Measurements from ENCODE around the gene ZDHHC14.

ZDHHC14 gene

DNA sequence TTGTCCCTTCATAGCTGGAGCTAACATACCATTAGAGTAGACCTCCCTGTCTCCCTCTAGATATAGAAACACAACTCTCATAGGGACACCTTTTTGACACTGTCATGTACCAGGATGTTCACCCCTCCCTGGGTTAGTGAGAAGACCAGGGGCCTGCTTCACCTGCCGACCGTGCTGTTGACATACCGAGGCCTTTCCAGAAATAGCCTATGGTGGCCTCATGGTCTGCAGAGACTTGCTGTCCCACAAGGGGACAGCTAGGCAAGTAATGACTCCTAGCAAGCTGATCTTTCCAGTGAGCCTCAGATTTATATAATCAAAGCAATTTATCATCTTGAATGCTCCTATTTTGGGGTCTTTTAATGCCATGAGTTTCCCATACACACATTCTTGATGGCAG is 15.0 kb downstream of the ZDHHC14 start:
- no peak overlapping the region for H3K9ac ChIP-seq (ENCODE audit: low read length)
- TF ChIP-seq EZH2phosphoT487 (conservative IDR thresholded peaks at IDR 0.05; ENCODE audit: low read length) = no peak
- TF ChIP-seq, protein P1, sequence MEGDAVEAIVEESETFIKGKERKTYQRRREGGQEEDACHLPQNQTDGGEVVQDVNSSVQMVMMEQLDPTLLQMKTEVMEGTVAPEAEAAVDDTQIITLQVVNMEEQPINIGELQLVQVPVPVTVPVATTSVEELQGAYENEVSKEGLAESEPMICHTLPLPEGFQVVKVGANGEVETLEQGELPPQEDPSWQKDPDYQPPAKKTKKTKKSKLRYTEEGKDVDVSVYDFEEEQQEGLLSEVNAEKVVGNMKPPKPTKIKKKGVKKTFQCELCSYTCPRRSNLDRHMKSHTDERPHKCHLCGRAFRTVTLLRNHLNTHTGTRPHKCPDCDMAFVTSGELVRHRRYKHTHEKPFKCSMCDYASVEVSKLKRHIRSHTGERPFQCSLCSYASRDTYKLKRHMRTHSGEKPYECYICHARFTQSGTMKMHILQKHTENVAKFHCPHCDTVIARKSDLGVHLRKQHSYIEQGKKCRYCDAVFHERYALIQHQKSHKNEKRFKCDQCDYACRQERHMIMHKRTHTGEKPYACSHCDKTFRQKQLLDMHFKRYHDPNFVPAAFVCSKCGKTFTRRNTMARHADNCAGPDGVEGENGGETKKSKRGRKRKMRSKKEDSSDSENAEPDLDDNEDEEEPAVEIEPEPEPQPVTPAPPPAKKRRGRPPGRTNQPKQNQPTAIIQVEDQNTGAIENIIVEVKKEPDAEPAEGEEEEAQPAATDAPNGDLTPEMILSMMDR (IDR thresholded peaks at IDR 0.05; ENCODE audit: insufficient read depth, low read length, poor library complexity, severe bottlenecking) = no peak
- no peaks in the 10 kb centered on the region for H3K36me3 ChIP-seq (ENCODE audit: low read length)
- H3K27me3 ChIP-seq (ENCODE audit: low read length) = no peaks in the 10 kb centered on the region
- H3K27ac ChIP-seq (ENCODE audit: low read depth, low read length) = no peak overlapping the region
- no peaks in the 10 kb centered on the region for H3K9me2 ChIP-seq (replicated peaks; ENCODE audit: insufficient read depth, low read length)
- no peak overlapping the region for H2AFZ ChIP-seq (ENCODE audit: low read depth, low read length, severe bottlenecking)
- H3K4me3 ChIP-seq (ENCODE audit: insufficient read depth, low read length, poor library complexity, severe bottlenecking) = no peak overlapping the region
- H3F3A ChIP-seq (ENCODE audit: insufficient read depth) = no peaks in the 10 kb centered on the region
- no peak overlapping the region for H3K4me2 ChIP-seq (ENCODE audit: low read depth, low read length, poor library complexity, severe bottlenecking)
- no peaks in the 10 kb centered on the region for H3K9me3 ChIP-seq (ENCODE audit: insufficient read depth, low read length)
- no peaks in the 10 kb centered on the region for H3K79me2 ChIP-seq (ENCODE audit: insufficient read depth, low read length)
- no peaks in the 10 kb centered on the region for H4K20me1 ChIP-seq (ENCODE audit: low read depth, low read length)

DNA sequence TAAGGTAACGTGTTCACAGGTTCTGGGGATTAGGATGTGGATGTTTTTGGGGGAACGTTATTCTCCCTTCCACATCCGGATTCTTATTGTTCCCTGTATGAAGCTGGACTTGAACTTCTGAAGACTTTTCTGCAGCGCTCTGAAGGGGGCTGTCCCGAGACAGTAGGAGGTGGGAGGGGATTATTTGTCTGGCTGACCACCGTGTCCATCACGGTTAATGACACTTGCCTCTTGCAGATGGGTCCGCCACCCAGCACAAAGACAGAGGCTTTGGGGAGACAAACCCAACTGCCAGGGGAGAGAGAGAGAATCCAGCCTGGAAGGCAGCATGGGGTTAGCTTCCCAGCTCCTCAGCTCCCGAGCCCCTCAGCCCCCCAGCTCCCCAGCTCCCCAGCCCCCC is 16.7 kb downstream of the ZDHHC14 start:
- Histone ChIP-seq H3K79me2 (ENCODE audit: insufficient read depth, low read length) (no peaks in the 10 kb centered on the region), H3F3A (ENCODE audit: insufficient read depth) (no peaks in the 10 kb centered on the region), H4K20me1 (ENCODE audit: low read depth, low read length) (no peaks in the 10 kb centered on the region; the same call in 1 of the 2 replicates), H3K4me2 (ENCODE audit: low read depth, low read length, poor library complexity, severe bottlenecking) (no peak overlapping the region), H3K36me3 (ENCODE audit: low read length) (no peaks in the 10 kb centered on the region), H2AFZ (ENCODE audit: low read depth, low read length, severe bottlenecking) (no peak overlapping the region), H3K4me3 (ENCODE audit: insufficient read depth, low read length, poor library complexity, severe bottlenecking) (no peak overlapping the region), H3K27ac (ENCODE audit: low read depth, low read length) (no peak overlapping the region), H3K9ac (ENCODE audit: low read length) (no peak overlapping the region), H3K9me3 (ENCODE audit: insufficient read depth, low read length) (peaks cover 12% of the 10 kb centered on the region; the same call in 1 of the 2 replicates), H3K9me2 (replicated peaks; ENCODE audit: insufficient read depth, low read length) (no peaks in the 10 kb centered on the region), H3K27me3 (ENCODE audit: low read length) (no peaks in the 10 kb centered on the region)
- TF ChIP-seq, protein P1 (IDR thresholded peaks at IDR 0.05; ENCODE audit: insufficient read depth, low read length, poor library complexity, severe bottlenecking) = no peak
- TF ChIP-seq EZH2phosphoT487 (conservative IDR thresholded peaks at IDR 0.05; ENCODE audit: low read length) = no peak

DNA sequence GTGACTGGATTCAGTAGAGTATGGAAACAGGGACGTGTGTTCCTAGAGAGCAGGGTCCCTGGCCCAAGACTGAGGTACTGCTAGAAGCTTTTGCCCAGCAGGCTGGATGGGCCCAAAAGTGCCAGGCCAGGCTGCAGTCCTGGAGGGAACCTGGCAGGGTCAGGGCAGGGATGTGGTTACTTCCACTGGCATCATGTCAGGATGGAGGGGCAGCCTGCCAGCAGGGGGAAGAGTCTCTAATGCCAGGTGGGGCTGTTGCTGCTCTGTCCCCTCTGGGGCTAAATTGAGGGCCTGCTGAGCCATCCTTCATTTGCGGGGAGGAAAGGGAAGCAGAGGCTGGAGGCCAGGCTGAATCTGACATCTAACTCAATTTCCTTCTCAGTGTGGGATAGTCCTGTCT is 17.2 kb downstream of the ZDHHC14 start:
- Histone ChIP-seq H2AFZ (ENCODE audit: low read depth, low read length, severe bottlenecking) (no peak overlapping the region), H3K9me3 (ENCODE audit: insufficient read depth, low read length) (peaks cover 12% of the 10 kb centered on the region; the same call in 1 of the 2 replicates), H3K36me3 (ENCODE audit: low read length) (no peaks in the 10 kb centered on the region), H4K20me1 (ENCODE audit: low read depth, low read length) (no peaks in the 10 kb centered on the region; the same call in 1 of the 2 replicates), H3K4me3 (ENCODE audit: insufficient read depth, low read length, poor library complexity, severe bottlenecking) (no peak overlapping the region), H3K27me3 (ENCODE audit: low read length) (no peaks in the 10 kb centered on the region), H3K4me2 (ENCODE audit: low read depth, low read length, poor library complexity, severe bottlenecking) (no peak overlapping the region), H3K9ac (ENCODE audit: low read length) (no peak overlapping the region), H3K27ac (ENCODE audit: low read depth, low read length) (no peak overlapping the region), H3K9me2 (replicated peaks; ENCODE audit: insufficient read depth, low read length) (no peaks in the 10 kb centered on the region), H3K79me2 (ENCODE audit: insufficient read depth, low read length) (no peaks in the 10 kb centered on the region), H3F3A (ENCODE audit: insufficient read depth) (no peaks in the 10 kb centered on the region)
- no peak for TF ChIP-seq EZH2phosphoT487 (conservative IDR thresholded peaks at IDR 0.05; ENCODE audit: low read length)
- TF ChIP-seq, protein P1 (IDR thresholded peaks at IDR 0.05; ENCODE audit: insufficient read depth, low read length, poor library complexity, severe bottlenecking) = no peak
